K562 (cell line): ENCODE data around the gene AP1G1. TPM values are rescaled to one million over a fixed set of nuclear protein-coding genes. Genes with fewer than 3 reads are reported as not detected.

Source experiments
- C11orf30 ChIP-seq: fragments of 450-650 bp; IDR thresholded peaks from 2 replicates; pipeline ENCODE4 v1.6.1; 2016; ENCODE audit warnings: low read depth, mild to moderate bottlenecking
- HMG20A ChIP-seq: fragments of 450-650 bp; formaldehyde crosslinking; conservative IDR thresholded peaks from 2 replicates; pipeline ENCODE4 v1.4.0; 2020; ENCODE audit warnings: mild to moderate bottlenecking, mixed read lengths
- HNRNPUL1 ChIP-seq: fragments of 200-400 bp; formaldehyde crosslinking; IDR thresholded peaks from 2 replicates; pipeline ENCODE4 v1.6.1; 2017; ENCODE audit warnings: low read length
- KDM1A ChIP-seq, 2 experiments: fragments of 450-650 bp; IDR thresholded peaks; 2 replicates each; pipeline ENCODE4 v1.6.1; 2016; ENCODE audit warnings: mild to moderate bottlenecking in 2 of 2
- MTA2 ChIP-seq: fragments of 450-650 bp; IDR thresholded peaks from 2 replicates; pipeline ENCODE4 v1.6.1; 2016; ENCODE audit warnings: low read depth
- RUNX1 ChIP-seq: sonication (generic); IDR thresholded peaks from 2 replicates; pipeline ENCODE4 v1.6.1; 2016; ENCODE audit warnings: antibody characterized with exemption, low read depth
- SRSF1 ChIP-seq: fragments of 200-400 bp; formaldehyde crosslinking; IDR thresholded peaks from 2 replicates; pipeline ENCODE4 v1.6.1; 2017; ENCODE audit warnings: mild to moderate bottlenecking, low read depth, low read length, moderate library complexity
- ZNF324 ChIP-seq: fragments of 250-450 bp; sonication (Bioruptor Pico); IDR thresholded peaks from 2 replicates; pipeline ENCODE4 v1.4.0; 2020; ENCODE audit warnings: mild to moderate bottlenecking
- polyA plus RNA-seq, 8 experiments: library from polyadenylated mRNA; depleted of rRNA in 4 of 8; stranded (reverse) in 5 of 8; unstranded in 3 of 8; fragments of >200 nt; fragmentation: Nextera tagmentation in 2 of 8; fragmentation: Illumina TruSeq in 1 of 8; extraction: Ambion mirVana in 2 of 8; extraction: Trizol in 1 of 8; gene quantifications; 2 replicates each; pipeline versions ENCODE4 v1.2.1 to v1.2.3, GENCODE V29; 2011 to 2014; ENCODE audit warnings: inconsistent platforms in 1 of 8, missing spikeins in 1 of 8
- total RNA-seq, 7 experiments: library from RNA; depleted of rRNA in 6 of 7; stranded (reverse); fragments of >200 nt in 6 of 7; fragmentation: Illumina TruSeq in 2 of 7; extraction: Trizol in 2 of 7; gene quantifications; 2 replicates each; pipeline versions ENCODE4 v1.2.1 to v1.2.3, GENCODE V29; 2011 to 2021; ENCODE audit warnings: low replicate concordance in 1 of 7
- TF ChIP-seq, protein P1 (sequence below): sonication (generic); formaldehyde crosslinking; IDR thresholded peaks from 2 replicates; pipeline ENCODE4 v1.8.0; 2022; ENCODE audit warnings: mild to moderate bottlenecking, missing genetic modification reagents
- TF ChIP-seq, protein P2 (sequence below): IDR thresholded peaks from 3 replicates; pipeline ENCODE4 v1.6.1; 2011; ENCODE audit warnings: borderline replicate concordance, mild to moderate bottlenecking; ENCODE audit not compliant: insufficient read length, insufficient read depth
- TF ChIP-seq, protein P3 (sequence below): fragments of 250-450 bp; sonication (Bioruptor Pico); IDR thresholded peaks from 2 replicates; pipeline ENCODE4 v1.9.0; 2021; ENCODE audit warnings: mild to moderate bottlenecking, inconsistent platforms
- TF ChIP-seq, protein P4 (sequence below), 3 experiments: fragments of 200-800 bp in 1 of 3; fragments of 250-450 bp in 1 of 3; fragments of 450-650 bp in 1 of 3; sonication (Bioruptor Pico) in 1 of 3; sonication (Bioruptor generic) in 1 of 3; formaldehyde crosslinking in 1 of 3; IDR thresholded peaks; 2 replicates each; pipeline versions ENCODE4 v1.6.1 to v1.8.0; 2016 to 2022; ENCODE audit warnings: mild to moderate bottlenecking in 2 of 3, missing genetic modification characterization in 2 of 3, missing compliant biosample characterization in 1 of 3, moderate library complexity in 1 of 3

Gene AP1G1
- total and polyA plus RNA-seq, 9 of the 15 experiments (the other 6 are each of a cell fraction or from before 2014, with no cell fraction given): 7.0 to 59.2 (median 42.0) TPM

DNA sequence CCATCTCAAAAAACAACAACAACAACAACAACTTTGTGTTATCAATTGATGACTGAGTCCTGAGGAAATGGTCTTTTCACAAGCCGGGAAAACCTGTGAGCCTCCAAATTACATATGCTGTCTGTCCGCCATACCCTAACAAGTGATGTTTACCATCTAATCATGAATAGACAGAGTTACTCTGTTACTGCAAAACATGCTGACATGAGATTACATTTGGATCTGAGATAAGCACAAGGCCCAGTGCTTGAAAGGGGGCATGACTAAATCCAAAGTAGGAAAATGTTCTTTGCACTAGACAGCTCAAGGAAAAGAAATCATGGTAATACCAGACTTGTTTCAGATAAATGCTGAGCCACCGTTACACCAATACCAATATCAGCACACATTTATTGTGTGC lies 28.5 kb upstream of the AP1G1 start (continued):
- TF ChIP-seq C11orf30 (peak; percentile 86), KDM1A (IDR thresholded peaks at IDR 0.05) (0 out of 4 replicates have a peak, but pooled peaks of 1 of the 2 experiments have one; percentile 24), HMG20A (CRISPR knock-in tag) (no peak), SRSF1 (no peak), HNRNPUL1 (no peak), ZNF324 (no peak), RUNX1 (no peak), MTA2 (peak; percentile 67)
- TF ChIP-seq, protein P1, sequence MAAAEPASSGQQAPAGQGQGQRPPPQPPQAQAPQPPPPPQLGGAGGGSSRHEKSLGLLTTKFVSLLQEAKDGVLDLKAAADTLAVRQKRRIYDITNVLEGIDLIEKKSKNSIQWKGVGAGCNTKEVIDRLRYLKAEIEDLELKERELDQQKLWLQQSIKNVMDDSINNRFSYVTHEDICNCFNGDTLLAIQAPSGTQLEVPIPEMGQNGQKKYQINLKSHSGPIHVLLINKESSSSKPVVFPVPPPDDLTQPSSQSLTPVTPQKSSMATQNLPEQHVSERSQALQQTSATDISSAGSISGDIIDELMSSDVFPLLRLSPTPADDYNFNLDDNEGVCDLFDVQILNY (CRISPR knock-in tag): no peak
- TF ChIP-seq, protein P2, sequence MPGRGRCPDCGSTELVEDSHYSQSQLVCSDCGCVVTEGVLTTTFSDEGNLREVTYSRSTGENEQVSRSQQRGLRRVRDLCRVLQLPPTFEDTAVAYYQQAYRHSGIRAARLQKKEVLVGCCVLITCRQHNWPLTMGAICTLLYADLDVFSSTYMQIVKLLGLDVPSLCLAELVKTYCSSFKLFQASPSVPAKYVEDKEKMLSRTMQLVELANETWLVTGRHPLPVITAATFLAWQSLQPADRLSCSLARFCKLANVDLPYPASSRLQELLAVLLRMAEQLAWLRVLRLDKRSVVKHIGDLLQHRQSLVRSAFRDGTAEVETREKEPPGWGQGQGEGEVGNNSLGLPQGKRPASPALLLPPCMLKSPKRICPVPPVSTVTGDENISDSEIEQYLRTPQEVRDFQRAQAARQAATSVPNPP: no peak
- TF ChIP-seq, protein P3, sequence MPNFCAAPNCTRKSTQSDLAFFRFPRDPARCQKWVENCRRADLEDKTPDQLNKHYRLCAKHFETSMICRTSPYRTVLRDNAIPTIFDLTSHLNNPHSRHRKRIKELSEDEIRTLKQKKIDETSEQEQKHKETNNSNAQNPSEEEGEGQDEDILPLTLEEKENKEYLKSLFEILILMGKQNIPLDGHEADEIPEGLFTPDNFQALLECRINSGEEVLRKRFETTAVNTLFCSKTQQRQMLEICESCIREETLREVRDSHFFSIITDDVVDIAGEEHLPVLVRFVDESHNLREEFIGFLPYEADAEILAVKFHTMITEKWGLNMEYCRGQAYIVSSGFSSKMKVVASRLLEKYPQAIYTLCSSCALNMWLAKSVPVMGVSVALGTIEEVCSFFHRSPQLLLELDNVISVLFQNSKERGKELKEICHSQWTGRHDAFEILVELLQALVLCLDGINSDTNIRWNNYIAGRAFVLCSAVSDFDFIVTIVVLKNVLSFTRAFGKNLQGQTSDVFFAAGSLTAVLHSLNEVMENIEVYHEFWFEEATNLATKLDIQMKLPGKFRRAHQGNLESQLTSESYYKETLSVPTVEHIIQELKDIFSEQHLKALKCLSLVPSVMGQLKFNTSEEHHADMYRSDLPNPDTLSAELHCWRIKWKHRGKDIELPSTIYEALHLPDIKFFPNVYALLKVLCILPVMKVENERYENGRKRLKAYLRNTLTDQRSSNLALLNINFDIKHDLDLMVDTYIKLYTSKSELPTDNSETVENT (CRISPR knock-in tag): no peak
- TF ChIP-seq, protein P4, sequence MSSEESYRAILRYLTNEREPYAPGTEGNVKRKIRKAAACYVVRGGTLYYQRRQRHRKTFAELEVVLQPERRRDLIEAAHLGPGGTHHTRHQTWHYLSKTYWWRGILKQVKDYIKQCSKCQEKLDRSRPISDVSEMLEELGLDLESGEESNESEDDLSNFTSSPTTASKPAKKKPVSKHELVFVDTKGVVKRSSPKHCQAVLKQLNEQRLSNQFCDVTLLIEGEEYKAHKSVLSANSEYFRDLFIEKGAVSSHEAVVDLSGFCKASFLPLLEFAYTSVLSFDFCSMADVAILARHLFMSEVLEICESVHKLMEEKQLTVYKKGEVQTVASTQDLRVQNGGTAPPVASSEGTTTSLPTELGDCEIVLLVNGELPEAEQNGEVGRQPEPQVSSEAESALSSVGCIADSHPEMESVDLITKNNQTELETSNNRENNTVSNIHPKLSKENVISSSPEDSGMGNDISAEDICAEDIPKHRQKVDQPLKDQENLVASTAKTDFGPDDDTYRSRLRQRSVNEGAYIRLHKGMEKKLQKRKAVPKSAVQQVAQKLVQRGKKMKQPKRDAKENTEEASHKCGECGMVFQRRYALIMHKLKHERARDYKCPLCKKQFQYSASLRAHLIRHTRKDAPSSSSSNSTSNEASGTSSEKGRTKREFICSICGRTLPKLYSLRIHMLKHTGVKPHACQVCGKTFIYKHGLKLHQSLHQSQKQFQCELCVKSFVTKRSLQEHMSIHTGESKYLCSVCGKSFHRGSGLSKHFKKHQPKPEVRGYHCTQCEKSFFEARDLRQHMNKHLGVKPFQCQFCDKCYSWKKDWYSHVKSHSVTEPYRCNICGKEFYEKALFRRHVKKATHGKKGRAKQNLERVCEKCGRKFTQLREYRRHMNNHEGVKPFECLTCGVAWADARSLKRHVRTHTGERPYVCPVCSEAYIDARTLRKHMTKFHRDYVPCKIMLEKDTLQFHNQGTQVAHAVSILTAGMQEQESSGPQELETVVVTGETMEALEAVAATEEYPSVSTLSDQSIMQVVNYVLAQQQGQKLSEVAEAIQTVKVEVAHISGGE (CRISPR knock-in tag; IDR thresholded peaks at IDR 0.05): no peak
